Astrocyte of the spinal cord (primary cell): ENCODE results near the gene VAMP7.
"Not testable (repeated sequence)": the region's sequence is repeated elsewhere in the genome, so short reads cannot be mapped to it uniquely, and the experiment has no call there.

Experiments used
- DNase-seq: peaks from one replicate; pipeline ENCODE4 v3.0.0; 2011; ENCODE audit warnings: low read depth, low spot score
- H3K4me3 ChIP-seq: 2 replicates; pipeline ENCODE4 v1.5.1; 2011; ENCODE audit warnings: low read depth, mild to moderate bottlenecking, low read length, moderate library complexity
- in situ Hi-C: cut with HindIII; loops from 2 replicates; pipeline ENCODE4 v1.10.0; 2017; ENCODE audit warnings: low sequenced_read_pairs
- TF ChIP-seq, protein P1 (sequence below): IDR thresholded peaks from 2 replicates; pipeline ENCODE4 v1.5.1; 2012; ENCODE audit warnings: low read depth, mild to moderate bottlenecking, low read length, inconsistent platforms

The VAMP7 gene

DNA sequence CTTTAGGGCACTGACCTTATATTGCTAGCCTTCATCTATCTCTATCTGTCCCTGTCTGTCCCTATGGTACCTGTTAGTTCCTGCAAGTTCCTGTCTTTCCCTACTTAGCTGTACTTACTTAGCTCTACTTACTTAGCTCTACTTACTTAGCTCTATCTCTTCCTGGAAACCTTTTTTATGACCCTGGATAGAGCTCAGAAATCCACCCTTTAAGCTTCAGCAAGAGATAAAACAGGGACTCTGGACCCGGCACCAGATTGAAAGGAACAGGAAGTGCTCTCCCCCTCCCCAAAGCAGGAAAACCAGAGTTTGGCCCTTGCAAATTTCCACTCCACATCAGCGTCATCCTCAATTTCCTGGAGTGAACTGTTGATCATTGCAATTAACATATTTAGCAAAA is 104.1 kb downstream of the VAMP7 start:
- in situ Hi-C loops, result no loop called here
- H3K4me3 ChIP-seq, result no peak overlapping the region
- DNase-seq, result no peak
- TF ChIP-seq, protein P1, sequence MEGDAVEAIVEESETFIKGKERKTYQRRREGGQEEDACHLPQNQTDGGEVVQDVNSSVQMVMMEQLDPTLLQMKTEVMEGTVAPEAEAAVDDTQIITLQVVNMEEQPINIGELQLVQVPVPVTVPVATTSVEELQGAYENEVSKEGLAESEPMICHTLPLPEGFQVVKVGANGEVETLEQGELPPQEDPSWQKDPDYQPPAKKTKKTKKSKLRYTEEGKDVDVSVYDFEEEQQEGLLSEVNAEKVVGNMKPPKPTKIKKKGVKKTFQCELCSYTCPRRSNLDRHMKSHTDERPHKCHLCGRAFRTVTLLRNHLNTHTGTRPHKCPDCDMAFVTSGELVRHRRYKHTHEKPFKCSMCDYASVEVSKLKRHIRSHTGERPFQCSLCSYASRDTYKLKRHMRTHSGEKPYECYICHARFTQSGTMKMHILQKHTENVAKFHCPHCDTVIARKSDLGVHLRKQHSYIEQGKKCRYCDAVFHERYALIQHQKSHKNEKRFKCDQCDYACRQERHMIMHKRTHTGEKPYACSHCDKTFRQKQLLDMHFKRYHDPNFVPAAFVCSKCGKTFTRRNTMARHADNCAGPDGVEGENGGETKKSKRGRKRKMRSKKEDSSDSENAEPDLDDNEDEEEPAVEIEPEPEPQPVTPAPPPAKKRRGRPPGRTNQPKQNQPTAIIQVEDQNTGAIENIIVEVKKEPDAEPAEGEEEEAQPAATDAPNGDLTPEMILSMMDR, result no peak

DNA sequence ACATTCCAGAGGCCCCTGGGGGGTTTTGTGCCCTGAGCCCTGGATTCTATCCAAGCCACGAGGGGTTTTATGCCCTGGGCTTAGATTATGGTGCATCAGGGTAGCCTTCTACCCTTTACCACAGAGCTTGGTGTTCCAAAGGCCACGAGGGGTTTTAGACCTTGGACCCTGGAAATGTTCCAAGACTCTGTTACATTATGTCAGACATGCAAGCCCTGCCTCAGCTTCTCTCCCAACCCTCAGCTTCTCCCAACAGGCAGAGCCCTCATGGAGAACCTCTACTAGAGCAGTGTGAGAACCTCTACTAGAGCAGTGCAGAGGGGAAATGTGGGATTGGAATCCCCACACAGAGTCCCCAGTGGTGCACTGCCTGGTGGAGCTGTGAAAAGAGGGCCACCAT is 105.8 kb downstream of the VAMP7 start:
- H3K4me3 ChIP-seq, in situ Hi-C loops, DNase-seq: not testable (repeated sequence)

DNA sequence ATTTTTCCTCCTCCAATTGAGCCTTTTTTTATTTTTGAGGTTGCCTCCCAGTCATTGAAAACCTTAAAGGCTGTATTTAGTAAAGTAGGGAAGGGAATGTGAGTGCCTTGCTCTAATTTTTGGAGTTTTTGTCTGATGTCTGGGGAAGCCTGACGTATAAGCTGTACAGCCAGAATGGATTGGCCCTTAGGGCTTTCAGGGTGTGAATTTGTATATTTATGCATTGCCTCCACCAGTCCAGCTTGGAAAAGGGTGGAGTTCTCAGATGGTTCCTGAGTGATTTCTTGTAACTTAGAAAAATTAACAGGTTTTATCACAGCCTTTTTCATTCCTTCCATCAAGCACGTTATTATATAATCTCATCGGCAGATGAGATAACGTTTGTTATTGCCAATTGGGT is 107.7 kb downstream of the VAMP7 start:
- DNase-seq, result no peak
- in situ Hi-C loops, result no loop called here
- H3K4me3 ChIP-seq, result no peak overlapping the region
- TF ChIP-seq, protein P1, result no peak
